ENCODE data around the gene LRBA. TPM values are rescaled to one million over a fixed set of nuclear protein-coding genes. Genes with fewer than 3 reads are reported as not detected.
"Not testable (repeated sequence)": the region's sequence is repeated elsewhere in the genome, so short reads cannot be mapped to it uniquely, and the experiment has no call there.

LRBA gene
- polyA plus RNA-seq, 1 donor, result 25.7 TPM

DNA sequence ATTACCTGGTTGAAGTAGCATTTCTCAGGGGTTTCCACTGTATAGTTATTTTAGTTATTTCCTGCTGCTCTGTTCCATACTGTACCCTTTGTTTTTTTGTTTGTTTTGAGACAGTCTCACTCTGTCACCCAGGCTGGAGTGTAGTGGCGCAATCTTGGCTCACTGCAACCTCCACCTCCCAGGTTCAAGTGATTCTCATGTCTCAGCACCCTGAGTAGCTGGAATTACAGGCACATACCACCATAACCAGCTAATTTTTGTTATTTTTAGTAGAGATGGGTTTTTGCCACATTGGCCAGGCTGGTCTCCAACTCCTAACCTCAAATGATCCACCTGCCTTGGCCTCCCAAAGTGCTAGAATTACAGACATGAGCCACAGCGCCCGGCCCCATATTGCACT is 457.3 kb downstream of the LRBA start:
- not testable (repeated sequence) for DNase-seq

DNA sequence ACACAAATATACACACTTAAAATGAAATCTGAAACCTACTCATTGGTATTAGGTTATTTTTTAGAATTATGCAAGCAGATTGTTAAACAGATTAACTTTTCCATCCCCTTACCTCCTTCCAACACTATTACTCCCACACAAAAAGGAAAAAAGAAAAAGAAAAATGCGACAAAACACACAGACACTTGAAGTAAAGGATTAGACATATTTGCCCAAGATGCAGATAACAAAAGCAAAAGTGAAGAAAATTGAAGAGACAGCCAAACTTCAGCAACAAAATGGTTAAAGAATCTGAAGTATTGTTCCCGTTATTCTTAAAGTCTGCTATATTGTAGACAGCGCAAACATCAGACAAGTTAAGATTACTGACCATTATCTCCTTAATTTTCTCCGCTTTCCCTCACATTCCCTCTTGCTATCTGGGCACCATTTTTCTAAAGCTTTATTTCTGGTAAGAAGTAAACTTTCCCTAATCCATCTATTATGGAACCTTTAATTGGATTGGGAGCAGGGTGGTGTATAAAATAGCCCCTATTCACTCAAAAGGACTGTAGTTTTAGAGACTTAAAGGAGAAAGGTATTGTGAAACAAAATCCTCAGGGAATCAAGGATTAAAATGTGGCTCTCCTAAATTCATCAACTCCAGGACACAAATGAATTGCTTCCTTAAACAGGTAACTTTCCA is 467.8 kb downstream of the LRBA start:
- DNase-seq, result no peak

GRCh38 chr4:150546286-150546685 is 468.8 kb downstream of the LRBA start:
- DNase-seq, result no peak

GRCh38 chr4:150543042-150543441 is 472.0 kb downstream of the LRBA start:
- no peak for DNase-seq

- no peak for DNase-seq
Observed at GRCh38 chr4:150541681-150542080, 473.4 kb downstream of the LRBA start.

DNA sequence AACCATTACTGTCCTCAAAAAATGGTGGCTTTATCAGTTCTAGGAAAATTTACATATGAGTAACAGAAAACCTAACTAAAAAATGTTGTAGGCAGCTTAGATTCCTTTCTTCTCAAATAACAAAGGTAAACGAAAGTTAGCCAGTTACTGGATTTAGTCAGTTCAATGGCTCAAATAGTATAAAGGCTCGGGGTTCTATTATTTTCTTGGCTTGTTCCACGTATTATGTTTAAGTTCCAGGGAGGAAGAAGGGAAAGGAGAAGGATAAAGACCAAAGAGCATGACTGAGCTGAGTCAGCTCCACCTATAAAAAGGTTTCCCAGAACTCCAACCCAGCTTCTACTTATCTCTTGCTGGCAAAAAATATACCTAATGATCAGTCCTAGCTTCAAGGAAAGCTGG is 474.1 kb downstream of the LRBA start:
- no peak for DNase-seq

DNA sequence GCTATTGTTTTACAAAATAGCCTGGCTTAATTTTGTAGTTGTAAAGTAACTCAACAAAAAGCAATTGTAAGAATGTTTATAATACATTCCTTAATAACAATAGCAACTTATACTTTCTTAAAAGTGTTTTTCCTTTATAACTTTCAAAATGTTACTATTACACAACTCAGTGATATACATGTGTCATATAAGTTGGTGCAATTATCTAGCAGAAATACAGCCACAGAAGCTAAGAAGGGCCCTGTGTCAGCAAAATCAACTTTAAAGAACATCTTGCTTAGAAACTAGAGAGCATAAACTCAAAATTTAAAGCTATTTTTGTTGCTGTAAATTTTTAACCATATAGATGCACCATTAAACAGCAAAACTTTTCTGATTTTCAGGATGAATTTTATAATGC is 474.5 kb downstream of the LRBA start:
- DNase-seq, result no peak

GRCh38 chr4:150537911-150538310 is 477.2 kb downstream of the LRBA start:
- not testable (repeated sequence) for DNase-seq

DNA sequence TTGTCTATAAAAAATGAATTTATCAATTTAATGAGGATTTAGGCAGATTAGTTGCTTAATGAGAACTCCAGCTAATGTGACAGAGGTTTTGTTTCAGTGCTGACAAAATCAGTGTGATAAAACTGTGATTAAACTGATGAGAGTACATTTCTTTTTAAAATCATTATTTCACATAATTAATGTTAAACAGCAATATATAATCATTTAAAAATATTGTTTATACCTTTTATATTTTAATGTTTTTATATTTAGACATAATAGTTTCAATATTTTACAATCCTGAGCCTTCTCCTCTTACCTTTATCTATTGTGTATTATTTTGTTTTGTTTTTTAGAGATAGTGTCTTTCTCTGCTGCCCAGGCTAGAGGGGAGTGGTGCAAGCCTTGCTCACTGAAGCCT is 480.3 kb downstream of the LRBA start:
- DNase-seq, result no peak

DNA sequence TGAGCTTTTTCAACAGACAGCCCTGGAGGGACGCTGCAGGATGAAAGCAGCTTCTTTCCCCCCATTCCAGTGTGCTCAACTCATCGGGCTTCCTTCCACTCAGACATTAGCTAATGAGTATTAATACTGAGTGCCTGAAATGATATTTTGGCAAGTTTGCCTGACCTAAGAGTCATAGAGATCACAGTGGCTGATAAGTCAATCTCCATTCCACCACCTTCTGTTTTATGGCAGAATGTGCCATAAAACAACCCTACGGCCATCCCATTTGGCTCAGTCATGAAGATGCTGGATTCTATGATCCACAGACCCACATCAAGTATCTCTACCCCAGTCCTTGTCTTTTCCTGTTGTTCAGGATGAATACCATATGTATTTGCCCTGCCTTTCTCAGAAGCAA is 481.4 kb downstream of the LRBA start:
- no peak for DNase-seq

DNA sequence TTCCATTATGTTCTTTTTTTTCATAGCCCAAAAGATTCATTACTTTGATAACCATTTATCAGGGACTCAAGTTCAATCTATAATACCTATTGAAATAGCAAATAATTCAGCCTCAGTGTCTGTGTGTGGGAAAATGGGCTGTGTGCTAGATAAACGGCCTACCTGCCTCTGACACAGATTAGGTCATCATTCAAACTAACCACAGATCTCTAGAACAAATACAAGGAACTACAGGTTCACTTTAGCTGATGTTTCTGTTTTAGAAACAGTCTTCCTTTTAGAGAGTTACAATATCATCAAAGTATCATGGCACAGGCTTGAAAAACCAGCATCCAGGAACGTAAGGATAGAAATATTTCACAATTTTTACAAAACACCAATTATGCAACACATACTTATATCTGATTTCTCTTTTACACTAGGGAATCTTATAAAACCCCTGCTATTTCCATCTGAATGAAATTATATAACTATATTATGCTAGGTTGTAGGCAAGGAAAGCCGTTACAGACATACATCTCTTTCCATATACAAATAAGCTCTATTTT is 489.7 kb downstream of the LRBA start:
- no peak for DNase-seq

DNA sequence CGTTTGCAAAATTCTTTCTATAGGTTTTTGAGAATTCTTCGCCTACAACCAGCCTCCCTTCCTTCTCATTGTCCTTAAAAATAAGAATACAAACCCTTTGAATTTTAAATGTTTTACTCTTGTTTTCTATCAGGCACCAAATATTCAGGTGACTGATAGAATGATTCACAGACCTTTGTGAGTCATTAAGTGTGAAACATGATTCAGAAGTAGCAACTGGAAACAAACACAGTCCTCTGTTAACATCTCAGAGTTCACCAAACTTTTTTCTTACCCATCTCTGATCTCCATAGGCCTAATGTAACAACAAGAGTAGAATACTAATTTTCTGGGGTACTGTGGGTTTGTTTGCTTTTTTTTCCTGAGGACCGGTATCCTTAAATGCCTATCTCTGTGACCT is 496.5 kb downstream of the LRBA start:
- DNase-seq, result no peak

GRCh38 chr4:150515135-150515534 is 499.9 kb downstream of the LRBA start:
- no peak for DNase-seq

DNA sequence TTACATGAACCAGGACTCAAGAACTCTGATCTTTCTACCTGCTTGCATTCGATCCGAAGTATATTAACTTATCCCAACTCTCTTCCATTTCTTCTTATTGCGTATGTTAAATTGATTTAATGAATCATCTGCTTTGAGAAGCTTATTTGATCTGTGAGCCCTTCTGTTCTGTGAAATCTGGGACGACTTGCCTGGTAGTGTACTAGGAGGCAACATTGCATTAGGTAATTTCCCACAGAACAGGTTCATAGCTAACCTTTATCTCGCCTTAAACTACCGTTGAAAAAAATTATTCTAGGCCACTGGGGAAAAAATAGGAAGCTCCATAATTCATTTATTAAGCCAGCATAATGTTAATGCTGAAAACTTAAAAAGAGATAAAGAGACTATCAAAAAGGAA is 500.4 kb downstream of the LRBA start:
- no peak for DNase-seq

- peak; percentile 61 for DNase-seq
Observed at GRCh38 chr4:150510176-150510865, 504.8 kb downstream of the LRBA start.

GRCh38 chr4:150507656-150508055 is 507.4 kb downstream of the LRBA start:
- not testable (repeated sequence) for DNase-seq

DNA sequence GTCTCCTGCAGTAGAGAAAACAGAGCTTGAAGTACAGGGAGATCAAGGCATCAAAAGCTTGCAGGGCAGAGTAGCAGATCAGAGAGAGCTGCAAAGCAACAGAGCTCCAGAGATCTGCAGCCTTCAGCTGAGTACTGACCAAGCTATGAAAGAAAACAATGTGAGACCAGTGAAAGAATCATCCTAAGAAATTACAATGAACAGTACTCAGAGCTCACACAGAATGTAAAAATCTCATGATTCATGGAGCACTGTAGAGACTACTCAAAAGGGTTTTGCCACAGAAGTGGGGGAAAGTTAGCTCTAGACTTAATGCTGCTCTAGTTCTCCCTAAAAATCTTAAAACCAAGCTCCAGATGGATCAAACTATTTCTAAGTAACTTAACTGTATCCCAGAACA is 513.1 kb downstream of the LRBA start:
- DNase-seq, result no peak

DNA sequence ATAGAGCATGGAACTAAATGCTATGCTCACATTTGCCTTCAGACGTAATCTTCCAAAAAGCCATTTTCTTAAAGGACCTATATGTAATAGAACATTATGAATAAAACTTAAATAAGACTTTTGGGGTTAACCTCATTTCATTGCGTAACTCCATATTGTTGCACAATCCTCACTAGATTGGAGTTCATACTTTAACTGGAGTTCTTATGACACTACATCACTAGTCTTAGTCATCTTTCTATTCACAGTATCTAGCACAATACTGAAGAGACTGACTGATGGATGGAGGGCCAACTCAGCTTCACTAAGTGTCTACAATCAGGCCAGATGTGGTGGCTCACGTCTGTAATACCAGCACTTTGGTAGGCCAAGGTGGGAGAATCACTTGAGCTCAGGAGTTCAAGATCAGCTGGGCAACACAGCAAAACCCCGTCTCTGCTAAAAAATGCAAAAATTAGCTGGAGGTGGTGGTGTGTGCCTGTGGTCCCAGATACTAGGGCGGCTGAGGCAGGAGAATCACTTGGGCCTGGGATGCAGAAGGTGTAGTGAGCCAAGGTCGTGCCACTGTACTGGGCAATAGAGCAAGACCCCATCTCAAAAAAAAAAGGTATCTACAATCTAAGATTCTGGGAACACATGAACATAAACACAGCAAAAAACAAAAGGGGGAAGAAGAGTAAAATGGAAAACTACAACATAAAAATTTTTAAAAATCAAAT is 513.9 kb downstream of the LRBA start:
- no peak for DNase-seq

DNA sequence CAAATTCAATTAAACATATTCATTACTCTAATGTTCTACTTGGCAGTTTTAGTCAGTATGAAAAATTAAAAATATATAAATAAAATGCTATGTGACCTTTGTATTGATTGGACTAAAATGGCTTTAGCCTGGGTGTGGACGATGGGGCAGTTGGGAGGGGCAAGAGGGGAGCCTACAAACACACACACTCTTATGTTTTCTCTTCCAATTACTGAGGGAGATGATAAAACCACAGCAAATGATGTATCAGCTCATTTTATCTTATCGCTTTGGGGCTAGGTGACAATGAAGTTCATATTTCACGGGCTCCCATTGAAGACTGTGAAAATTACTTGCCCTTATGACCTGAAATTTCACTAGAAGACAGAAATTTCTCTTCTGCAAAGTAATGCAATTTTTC is 517.5 kb downstream of the LRBA start:
- DNase-seq, result no peak

DNA sequence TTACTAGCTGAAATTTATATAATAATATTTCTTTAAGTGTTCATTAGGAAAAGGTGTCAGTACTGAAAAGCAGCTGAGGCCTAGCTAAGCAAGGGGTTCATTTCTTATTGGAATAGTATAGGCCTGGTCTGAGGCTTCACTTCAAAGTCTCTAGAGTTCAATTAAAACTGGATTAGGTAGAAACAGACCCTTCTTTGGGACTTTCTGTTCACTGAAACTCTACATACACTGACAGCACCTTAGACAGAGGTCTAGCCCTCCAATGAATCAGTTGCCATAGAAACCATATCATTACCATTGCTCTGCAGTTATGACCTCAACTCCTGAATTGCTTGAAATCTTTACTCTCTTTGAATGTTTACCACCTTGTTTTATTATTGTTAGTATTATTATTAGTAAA is 519.5 kb downstream of the LRBA start:
- no peak for DNase-seq

DNA sequence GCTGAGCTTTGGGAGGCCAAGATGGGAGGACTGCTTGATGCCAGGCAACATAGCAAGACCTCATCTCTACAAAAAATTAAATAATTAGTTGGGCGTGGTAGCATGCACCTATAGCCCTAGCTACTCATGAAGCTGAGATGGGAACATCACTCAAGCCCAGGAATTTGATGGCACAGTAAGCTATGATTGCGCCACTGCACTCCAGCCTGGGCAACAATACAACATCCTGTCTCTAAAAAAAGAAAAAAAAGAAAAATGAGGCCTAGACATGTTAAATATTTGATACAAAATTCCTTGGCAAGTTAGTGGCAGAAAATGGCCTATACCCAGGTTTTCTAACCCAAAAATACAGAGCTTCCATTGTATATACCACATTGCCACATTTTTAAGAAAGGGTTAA is 521.2 kb downstream of the LRBA start:
- DNase-seq, result no peak

GRCh38 chr4:150491132-150492049 is 523.7 kb downstream of the LRBA start:
- DNase-seq, result no peak
